Stimulated activated CD8-positive, alpha-beta memory T cell treated with anti-CD3 and anti-CD28 coated beads, Interleukin-7, amount 100 ng/mL, for 1 hour (primary cell): ENCODE data around the gene SGO1.

ENCODE experiments used
- DNase-seq, 2 donors: peaks; one replicate each; pipeline ENCODE4 v3.0.0-alpha.2; 2020; ENCODE audit warnings: low read depth in 2 of 2

The SGO1 gene

DNA sequence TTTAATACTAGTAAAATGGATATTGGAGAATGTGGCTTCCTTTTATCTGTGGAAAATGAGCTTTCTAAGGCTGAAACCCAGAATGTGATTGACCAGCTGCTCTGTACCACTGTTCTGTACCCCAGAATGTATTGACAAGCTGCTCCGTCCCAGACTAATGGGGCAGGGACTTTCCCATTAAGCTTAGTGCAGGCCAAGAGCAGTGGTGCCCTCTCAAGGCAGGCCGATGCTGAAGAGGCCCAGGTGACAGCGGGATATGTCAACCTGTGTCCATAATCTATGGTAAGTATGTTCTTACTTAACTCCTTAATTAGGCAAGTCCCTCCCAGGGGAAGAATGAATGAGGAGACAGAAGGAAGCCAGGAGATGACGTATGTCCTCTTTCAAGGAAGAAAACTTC lies 31.1 kb downstream of the SGO1 start:
- no peak for DNase-seq

DNA sequence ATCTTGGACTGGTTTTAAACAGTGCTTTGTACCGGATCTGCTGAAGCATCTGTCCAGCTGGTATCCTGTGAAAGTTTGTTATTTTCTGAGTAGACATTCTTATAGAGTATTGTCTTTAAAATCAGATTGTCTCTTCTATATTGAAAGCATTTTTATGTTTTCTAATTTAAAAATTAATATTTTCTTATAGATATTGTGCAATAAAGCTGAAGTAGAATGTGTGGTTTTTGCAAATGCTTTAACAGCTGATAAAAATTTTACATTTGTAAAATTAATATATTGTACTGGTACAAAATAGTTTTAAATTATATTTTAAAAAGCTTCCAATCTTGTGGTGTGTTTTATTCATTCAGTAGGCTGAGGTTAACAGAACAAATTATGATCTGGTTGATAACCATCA lies 31.9 kb downstream of the SGO1 start:
- DNase-seq: no peak

DNA sequence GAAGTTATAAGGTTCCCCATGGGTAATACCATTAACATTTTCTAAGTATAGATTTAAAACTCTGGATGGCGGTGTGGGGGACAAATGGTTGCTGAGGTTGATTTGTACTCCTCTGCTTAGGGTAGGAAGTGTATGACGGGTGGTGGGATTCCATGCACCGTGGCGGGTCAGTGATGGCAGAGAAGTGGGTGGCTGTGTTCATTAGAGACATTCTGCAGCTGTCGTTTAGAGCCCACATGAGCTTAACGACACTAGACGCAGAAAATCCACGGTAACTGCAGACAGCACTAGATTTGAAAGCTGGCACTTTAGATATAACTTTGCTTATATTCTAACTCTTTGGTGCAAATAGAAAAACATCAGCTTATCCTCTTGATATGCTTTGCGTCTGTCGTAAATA lies 37.5 kb downstream of the SGO1 start:
- no peak for DNase-seq

DNA sequence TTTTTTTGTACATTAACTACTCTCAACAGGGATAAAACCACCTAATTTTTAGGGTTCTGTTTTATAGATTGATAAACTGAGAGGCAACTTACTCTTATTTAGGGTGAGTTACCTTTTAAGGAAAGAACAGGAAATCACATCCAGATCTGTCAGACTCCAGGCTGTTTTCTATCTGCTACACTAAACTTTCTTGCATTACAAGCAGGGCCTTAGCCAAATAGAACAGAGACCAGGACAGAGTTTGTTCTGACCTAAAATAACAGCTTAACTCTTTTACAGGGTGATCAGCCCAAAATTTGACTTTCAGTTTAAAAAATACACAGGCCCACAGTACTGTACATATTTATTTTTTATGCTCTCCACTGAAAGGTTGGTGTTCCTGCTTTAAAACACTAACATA lies 38.6 kb downstream of the SGO1 start:
- no peak for DNase-seq

DNA sequence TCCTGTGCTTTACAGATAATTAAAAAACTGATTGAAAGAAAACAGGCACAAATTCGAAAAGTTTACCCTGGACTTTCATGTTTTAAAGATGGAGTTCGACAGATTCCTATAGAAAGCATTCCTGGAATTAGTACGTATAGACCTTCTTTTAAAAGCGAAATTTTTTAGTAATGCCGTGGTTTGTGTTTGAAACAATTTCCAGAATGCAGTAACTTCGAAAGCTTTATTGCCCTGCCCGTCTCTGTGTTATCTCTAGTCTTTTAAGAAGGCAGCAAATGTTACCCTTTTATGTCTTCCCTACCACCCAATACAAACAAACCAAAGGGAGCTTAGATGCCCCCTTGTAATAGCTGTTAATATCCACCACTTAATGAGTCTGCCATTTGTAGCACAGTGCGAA lies 39.7 kb downstream of the SGO1 start:
- no peak for DNase-seq

GRCh38 chr3:20145874-20146273 lies 40.1 kb downstream of the SGO1 start:
- no peak for DNase-seq

DNA sequence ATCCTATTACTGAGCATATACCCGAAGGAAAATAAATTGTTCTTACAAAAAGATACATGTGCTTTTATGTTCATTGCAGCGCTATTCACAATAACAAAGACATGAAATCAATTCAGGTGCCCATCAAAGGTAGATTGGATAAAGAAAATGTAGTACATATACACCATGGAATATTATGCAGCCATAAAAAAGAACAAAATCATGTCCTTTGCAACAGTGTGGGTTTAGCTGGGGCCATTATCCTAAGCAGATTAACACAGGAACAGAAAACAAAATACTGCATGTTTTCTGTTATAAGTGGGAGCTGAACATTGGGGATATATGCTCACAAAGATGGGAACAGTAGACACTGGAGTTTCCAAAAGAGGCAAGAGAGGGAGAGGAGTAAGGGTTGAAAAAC lies 42.5 kb downstream of the SGO1 start:
- DNase-seq: no peak

DNA sequence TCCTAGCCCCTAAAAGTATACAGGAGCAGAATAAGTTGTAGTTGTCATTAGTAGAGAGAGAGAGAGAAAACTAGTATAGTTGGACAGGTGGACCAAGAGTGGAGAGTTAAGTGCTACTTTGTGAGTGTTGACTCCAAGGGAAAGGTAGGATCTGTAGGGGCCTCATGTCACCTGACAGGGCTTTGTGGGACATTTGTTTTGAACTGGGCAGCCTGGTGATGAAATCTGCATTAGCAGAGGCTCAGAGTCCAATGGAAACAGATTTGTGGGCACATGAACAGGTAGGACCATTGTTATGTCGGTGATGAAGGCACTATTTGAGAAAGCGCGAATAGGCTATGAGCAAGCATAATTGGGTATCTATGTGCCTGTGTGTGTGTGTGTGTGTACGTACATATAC lies 43.5 kb downstream of the SGO1 start:
- no peak for DNase-seq

DNA sequence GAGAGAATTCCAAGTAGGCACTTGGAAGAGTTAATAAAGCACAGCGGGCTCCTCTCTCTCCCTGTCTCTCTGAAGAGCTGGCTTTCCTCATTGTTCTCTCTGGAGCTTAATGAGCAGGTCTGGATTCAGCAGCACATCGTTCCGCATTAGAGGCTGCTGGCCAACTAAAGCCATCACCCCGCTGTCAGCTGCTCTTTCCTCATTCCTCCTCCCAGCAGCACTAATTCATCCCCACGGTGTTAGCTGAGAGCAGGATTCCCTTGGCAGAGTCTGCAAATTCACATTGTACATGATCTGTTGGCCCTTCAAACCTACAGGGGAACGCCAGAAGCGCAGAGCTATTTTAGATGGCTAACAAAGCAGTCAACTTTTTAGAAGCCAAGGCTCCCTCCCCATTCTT lies 44.2 kb downstream of the SGO1 start:
- no peak for DNase-seq

- DNase-seq: no peak
Observed at GRCh38 chr3:20141316-20141715, 44.7 kb downstream of the SGO1 start.

GRCh38 chr3:20140881-20141280 lies 45.1 kb downstream of the SGO1 start:
- no peak for DNase-seq

DNA sequence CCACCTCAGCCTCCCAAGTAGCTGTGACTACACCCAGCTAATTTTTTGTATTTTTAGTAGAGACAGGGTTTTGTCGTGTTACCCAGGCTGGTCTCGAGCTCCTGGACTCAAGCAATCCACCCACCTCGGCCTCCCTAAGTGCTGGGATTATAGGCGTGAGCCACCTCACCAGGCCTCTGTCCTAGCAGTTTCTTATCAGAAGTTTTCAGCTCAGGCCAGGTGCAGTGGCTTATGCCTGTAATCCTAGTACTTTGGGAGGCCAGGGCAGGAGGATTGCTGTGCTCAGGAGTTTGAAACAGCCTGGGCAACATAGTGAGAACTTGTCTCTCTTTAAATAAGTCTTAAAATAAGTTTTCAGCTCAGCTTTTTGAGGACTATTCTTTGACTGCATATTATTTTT lies 48.4 kb downstream of the SGO1 start:
- DNase-seq: no peak

DNA sequence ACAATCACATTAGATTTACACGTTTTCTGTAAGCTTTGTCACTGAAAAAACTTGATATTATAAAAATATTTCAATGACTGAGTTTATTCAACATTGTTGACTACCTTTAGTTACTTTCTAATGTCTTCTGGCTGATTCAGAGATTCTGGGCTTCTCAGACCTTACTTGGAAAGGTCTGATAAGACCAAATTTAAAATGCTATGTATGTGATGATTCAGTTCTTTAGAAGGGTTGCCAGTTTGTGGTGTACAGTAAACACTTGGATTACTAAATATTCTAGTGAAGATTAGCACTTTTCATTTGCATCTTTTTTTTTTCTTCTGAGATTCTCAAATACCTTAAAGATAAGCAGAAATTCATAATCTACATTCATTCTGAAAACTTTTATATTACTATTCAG lies 49.8 kb downstream of the SGO1 start:
- no peak for DNase-seq

DNA sequence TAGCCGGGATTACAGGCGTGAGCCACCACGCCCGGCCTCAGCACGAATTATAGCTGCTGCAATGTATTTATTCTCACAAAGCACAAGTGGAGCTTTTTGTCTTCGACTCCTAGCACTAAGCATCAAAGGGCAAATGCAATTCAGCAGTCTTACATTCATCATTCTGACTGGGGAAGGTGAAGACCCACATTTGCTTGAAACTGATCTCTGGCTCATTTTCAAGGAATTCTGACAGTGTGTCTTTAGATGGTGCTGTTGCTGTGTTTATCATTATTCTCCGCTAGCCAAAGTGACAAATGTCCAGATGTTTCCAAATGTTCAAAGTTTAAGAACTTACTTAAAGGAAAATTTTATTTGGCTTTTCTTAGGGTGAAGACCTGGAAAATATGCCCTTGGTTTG lies 55.9 kb downstream of the SGO1 start:
- no peak for DNase-seq

- DNase-seq: no peak
Observed at GRCh38 chr3:20128358-20128757, 57.6 kb downstream of the SGO1 start.

GRCh38 chr3:20125897-20126296 lies 60.1 kb downstream of the SGO1 start:
- no peak for DNase-seq

DNA sequence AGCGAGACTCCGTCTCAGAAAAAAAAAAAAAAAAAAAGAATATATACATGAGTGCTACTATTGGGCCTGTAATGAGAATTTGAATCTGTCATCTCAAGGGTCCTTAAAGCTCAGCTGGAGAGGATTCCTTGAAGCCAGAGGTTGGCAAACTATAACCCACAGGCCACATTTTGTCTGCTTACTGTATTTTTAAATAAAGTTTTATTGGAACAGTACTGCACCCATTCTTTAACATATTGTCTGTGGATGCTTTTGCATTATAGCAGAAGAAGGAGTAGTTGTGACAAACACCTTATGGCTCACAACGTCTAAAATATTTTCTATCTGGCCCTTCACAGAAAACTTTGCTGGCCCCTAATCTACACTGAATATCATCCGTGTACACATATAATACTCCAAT lies 60.7 kb downstream of the SGO1 start:
- DNase-seq: no peak

DNA sequence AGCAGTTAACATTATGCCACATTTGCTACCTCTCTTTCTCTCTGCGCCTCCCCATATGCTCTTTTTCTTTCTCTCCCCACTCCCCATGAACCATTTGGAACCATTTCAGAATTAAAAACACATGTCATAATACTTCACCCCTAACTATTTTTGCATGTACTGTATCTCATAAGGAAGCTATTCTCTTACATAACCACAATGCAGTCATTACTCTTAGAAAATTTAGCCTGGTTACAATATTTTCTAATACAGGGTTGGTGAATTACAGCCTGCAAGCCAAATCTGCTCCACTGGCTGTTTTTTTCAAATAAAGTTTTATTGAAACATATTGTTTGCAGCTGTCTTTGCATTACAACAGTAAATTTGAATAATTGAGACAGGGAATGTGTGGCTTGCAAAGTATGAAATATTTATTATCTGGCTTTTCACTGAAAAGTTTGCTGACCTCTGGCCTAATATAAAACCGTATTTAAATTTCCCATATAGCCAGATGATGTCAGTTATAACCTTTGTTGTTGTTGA lies 62.8 kb downstream of the SGO1 start:
- DNase-seq: no peak

DNA sequence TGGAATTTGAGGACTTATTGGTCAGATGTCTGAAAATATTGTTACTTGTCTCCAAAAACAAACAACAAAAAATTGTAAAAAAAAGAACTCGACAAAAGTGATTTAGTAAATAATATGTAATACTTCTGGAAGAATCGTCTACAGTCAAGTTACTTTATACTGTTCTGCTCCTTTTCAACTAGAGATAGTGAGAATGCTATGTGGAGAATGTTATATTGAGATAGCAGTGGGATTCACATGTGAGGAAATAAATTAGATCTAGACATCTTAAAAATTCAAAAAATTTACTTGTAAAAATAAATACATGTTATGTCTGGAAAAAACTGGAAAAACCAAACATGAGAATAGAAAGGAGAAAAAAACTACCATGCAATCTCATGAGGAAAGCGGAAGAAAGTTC lies 64.9 kb downstream of the SGO1 start:
- DNase-seq: no peak
